ENCODE measurements around the gene LRP8.

The LRP8 gene

GRCh38 chr1:53369034-53369750 is 41.3 kb upstream of the LRP8 start:
- no peak for TF ChIP-seq FOXP2 (optimal IDR thresholded peaks at IDR 0.05; ENCODE audit: borderline replicate concordance, extremely low read depth, extremely low read length, insufficient read depth)
- no peak for TF ChIP-seq REST (IDR thresholded peaks at IDR 0.05; ENCODE audit: insufficient read depth in 1 of 2, low read depth in 2 of 2, low read length in 2 of 2)
- TF ChIP-seq SIN3A (IDR thresholded peaks at IDR 0.05; ENCODE audit: borderline replicate concordance, insufficient read depth, low read length): no peak
- TF ChIP-seq POLR2AphosphoS5 (IDR thresholded peaks at IDR 0.05; ENCODE audit: low read depth, low read length): no peak
- TF ChIP-seq TAF1 (IDR thresholded peaks at IDR 0.05; ENCODE audit: borderline replicate concordance, insufficient read depth, low read length): no peak

GRCh38 chr1:53368314-53369033 is 40.6 kb upstream of the LRP8 start:
- no peak for TF ChIP-seq TAF1 (IDR thresholded peaks at IDR 0.05; ENCODE audit: borderline replicate concordance, insufficient read depth, low read length)
- TF ChIP-seq SIN3A (IDR thresholded peaks at IDR 0.05; ENCODE audit: borderline replicate concordance, insufficient read depth, low read length): no peak
- no peak for TF ChIP-seq FOXP2 (optimal IDR thresholded peaks at IDR 0.05; ENCODE audit: borderline replicate concordance, extremely low read depth, extremely low read length, insufficient read depth)
- TF ChIP-seq POLR2AphosphoS5 (IDR thresholded peaks at IDR 0.05; ENCODE audit: low read depth, low read length): no peak
- no peak for TF ChIP-seq REST (IDR thresholded peaks at IDR 0.05; ENCODE audit: insufficient read depth in 1 of 2, low read depth in 2 of 2, low read length in 2 of 2)

GRCh38 chr1:53367503-53368313 is 39.8 kb upstream of the LRP8 start:
- no peak for TF ChIP-seq SIN3A (IDR thresholded peaks at IDR 0.05; ENCODE audit: borderline replicate concordance, insufficient read depth, low read length)

DNA sequence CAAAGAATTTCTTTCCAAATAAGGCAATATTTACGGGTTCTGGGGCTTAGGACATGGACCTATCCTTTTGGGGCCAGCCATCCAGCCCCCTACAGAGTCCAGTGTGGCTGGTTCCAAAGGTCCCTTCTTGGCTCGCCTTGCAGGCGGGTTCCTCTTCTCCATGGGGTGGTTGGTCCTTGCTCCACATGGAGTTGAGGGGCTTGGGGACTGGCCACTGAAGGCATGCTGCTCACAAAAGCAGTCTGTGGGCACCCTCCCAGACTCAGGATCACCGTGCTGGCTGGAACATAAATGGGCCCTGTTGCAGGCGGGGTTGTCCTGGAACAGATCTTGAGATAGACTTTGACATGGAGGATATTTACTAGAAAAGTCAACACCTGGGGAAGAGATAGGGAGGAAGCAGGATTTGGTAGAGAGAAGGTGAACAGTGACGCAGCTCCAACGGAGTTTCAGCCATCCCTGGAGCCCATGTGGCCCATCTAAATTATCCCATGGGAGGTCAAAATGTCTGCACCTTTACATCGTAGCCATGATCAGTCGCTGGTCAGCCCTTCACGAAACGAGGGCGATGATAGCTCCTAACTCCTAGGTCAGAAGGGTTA is 39.1 kb upstream of the LRP8 start:
- TF ChIP-seq TAF1 (IDR thresholded peaks at IDR 0.05; ENCODE audit: borderline replicate concordance, insufficient read depth, low read length) (no peak), POLR2AphosphoS5 (IDR thresholded peaks at IDR 0.05; ENCODE audit: low read depth, low read length) (no peak), REST (IDR thresholded peaks at IDR 0.05; ENCODE audit: insufficient read depth in 1 of 2, low read depth in 2 of 2, low read length in 2 of 2) (no peak)

DNA sequence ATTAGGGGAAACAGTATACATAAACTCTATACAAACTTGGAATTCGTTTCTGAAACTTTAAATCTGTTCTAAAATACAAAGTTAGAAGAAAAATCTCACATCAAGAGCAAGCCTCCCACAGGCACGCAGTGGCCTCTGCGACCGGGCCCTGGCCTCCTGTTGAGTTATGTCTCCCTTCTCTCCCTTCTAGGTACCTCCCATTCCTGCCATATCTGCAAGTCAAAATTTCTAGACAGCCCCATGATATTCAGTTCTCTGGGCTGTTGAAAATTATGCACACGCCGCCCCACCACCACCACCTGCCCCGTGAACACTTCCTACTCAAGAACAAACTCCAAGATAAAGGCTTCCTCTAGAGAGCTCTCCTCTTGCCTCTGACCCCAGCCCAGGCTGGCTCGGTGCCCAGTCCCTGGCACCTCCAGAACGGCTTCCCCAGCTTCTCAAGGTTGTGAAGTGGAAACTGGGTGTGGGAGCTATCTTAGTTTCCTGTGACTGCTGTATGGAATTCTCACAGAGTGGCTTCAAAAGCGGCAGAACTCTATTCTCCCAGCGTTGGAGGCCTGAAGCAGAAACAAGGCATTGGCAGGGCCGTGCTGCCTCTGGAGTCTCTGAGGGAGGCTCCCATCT is 37.7 kb upstream of the LRP8 start:
- TF ChIP-seq SIN3A (IDR thresholded peaks at IDR 0.05; ENCODE audit: borderline replicate concordance, insufficient read depth, low read length) (no peak), TAF1 (IDR thresholded peaks at IDR 0.05; ENCODE audit: borderline replicate concordance, insufficient read depth, low read length) (no peak), FOXP2 (optimal IDR thresholded peaks at IDR 0.05; ENCODE audit: borderline replicate concordance, extremely low read depth, extremely low read length, insufficient read depth) (no peak), POLR2AphosphoS5 (IDR thresholded peaks at IDR 0.05; ENCODE audit: low read depth, low read length) (no peak), REST (IDR thresholded peaks at IDR 0.05; ENCODE audit: insufficient read depth in 1 of 2, low read depth in 2 of 2, low read length in 2 of 2) (no peak)
